GM10248 (cell line): ENCODE measurements around the gene FHOD3.
"Not testable (repeated sequence)": the region's sequence is repeated elsewhere in the genome, so short reads cannot be mapped to it uniquely, and the experiment has no call there.

Source experiments
- CTCF ChIA-PET: fragments of 300-600 bp; sonication (Branson Sonifier 250); formaldehyde crosslinking; extraction: SDS; loops from one replicate; lab custom pipeline; 2021; ENCODE audit warnings: antibody characterized with exemption; lab: Yijun Ruan, JAX
- POLR2A ChIA-PET: fragments of 350-650 bp; sonication (Branson Sonifier 250); formaldehyde crosslinking; extraction: SDS; loops from one replicate; lab custom pipeline; 2020; ENCODE audit warnings: antibody characterized with exemption; lab: Yijun Ruan, JAX
- DNase-seq: peaks from one replicate; pipeline ENCODE4 v3.0.0; 2012; ENCODE audit errors: extremely low spot score
- TF ChIP-seq, protein P1 (sequence below): IDR thresholded peaks from 2 replicates; pipeline ENCODE4 v1.5.1; 2012; ENCODE audit warnings: mild to moderate bottlenecking, low read depth; ENCODE audit errors: extremely low read depth, missing control alignments, control extremely low read depth

Gene FHOD3

GRCh38 chr18:36813101-36813775 is 515.7 kb downstream of the FHOD3 start:
- CTCF ChIA-PET = interaction anchor here (1.2 to 6.5 kb wide), 6 partner anchors 6 to 125 kb away, joined by 7 to 41 read pairs (median 14); partner anchors contain the start of genes KIAA1328 and TPGS2

DNA sequence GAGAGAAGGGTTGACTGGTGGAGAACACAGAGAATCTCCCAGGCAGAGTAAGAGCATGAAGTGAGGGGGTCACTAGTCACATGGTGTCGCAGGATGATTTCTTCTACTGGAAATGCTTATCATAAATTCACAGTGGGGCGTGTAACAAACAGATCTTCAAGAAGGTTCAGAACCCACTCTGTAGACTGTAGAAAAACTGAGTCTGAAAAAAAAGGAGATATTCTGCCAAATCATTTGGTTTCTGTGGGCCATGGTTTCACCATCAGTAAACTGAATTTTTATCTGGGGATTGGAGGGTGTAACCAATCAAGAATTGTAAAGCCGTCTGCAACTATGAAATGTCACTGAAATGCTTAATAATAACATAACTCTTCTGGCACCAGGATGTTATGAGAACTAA is 516.3 kb downstream of the FHOD3 start:
- ChIA-PET POLR2A (no interaction called here), CTCF (interaction anchor here (1.2 to 6.5 kb wide), 4 partner anchors 9 to 126 kb away, joined by 7 to 35 read pairs (median 7); partner anchors contain the start of genes KIAA1328 and TPGS2)
- TF ChIP-seq, protein P1, sequence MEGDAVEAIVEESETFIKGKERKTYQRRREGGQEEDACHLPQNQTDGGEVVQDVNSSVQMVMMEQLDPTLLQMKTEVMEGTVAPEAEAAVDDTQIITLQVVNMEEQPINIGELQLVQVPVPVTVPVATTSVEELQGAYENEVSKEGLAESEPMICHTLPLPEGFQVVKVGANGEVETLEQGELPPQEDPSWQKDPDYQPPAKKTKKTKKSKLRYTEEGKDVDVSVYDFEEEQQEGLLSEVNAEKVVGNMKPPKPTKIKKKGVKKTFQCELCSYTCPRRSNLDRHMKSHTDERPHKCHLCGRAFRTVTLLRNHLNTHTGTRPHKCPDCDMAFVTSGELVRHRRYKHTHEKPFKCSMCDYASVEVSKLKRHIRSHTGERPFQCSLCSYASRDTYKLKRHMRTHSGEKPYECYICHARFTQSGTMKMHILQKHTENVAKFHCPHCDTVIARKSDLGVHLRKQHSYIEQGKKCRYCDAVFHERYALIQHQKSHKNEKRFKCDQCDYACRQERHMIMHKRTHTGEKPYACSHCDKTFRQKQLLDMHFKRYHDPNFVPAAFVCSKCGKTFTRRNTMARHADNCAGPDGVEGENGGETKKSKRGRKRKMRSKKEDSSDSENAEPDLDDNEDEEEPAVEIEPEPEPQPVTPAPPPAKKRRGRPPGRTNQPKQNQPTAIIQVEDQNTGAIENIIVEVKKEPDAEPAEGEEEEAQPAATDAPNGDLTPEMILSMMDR = no peak
- DNase-seq = no peak

More at GRCh38 chr18:36813101-36813775, 515.7 kb downstream of the FHOD3 start:
- POLR2A ChIA-PET = no interaction called here
- TF ChIP-seq, protein P1 = no peak
- DNase-seq = no peak

- ChIA-PET POLR2A (no interaction called here), CTCF (interaction anchor here (1.5 to 6.5 kb wide), 2 partner anchors 13 to 17 kb away, joined by 7 to 35 read pairs; partner anchors contain the start of genes KIAA1328 and TPGS2)
- no peak for DNase-seq
- TF ChIP-seq, protein P1 = no peak
These were observed 517.5 kb downstream of the FHOD3 start for GRCh38 chr18:36814994-36815393.

- DNase-seq, POLR2A ChIA-PET: not testable (repeated sequence)
- CTCF ChIA-PET = interaction anchor here (6.5 kb wide), 1 partner anchor 12 kb away, joined by 35 read pairs; the partner anchor contains the start of genes KIAA1328 and TPGS2
These were observed 518.6 kb downstream of the FHOD3 start for GRCh38 chr18:36816096-36816495.

DNA sequence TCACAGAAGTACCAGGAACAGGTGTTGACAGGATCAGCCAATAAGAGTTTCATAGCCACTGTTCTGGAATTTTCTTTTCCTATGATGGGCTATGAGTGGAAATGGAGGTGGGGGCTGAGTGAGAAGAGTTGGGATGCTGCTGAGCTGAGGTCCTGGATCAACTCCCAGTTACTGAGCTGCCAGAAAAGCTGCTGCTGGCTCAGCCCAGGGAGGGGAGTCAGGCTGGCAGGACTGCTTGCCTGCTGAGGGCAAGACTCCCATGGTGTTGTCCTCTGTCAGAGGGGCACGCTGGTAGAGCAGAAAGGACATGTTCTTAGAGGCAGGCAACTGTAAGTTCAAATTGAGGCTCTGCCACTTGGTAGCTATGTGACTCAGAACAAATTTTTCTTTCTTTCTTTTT is 519.5 kb downstream of the FHOD3 start:
- TF ChIP-seq, protein P1 = no peak
- DNase-seq = no peak
- CTCF ChIA-PET = interaction anchor here (1.0 to 5.1 kb wide), 3 partner anchors 7 to 12 kb away, joined by 3 to 41 read pairs (median 7); partner anchors contain the start of genes KIAA1328 and TPGS2
- POLR2A ChIA-PET = no interaction called here

GRCh38 chr18:36818652-36819051 is 521.1 kb downstream of the FHOD3 start:
- no peak for DNase-seq
- POLR2A ChIA-PET = no interaction called here
- CTCF ChIA-PET = interaction anchor here (1.1 to 5.1 kb wide), 3 partner anchors 8 to 10 kb away, joined by 3 to 41 read pairs (median 7); partner anchors contain the start of genes KIAA1328 and TPGS2
- TF ChIP-seq, protein P1 = no peak

- CTCF ChIA-PET = interaction anchor here (5.1 kb wide), 1 partner anchor 10 kb away, joined by 41 read pairs; no protein-coding TSS in a partner anchor
- POLR2A ChIA-PET = no interaction called here
- DNase-seq = no peak
- TF ChIP-seq, protein P1 = no peak
These were observed 522.1 kb downstream of the FHOD3 start for GRCh38 chr18:36819621-36820020.
